ENCODE measurements around the gene GMPR2. TPM values are rescaled to one million over a fixed set of nuclear protein-coding genes. Genes with fewer than 3 reads are reported as not detected.
A peak's percentile ranks its signal among the peaks of the same experiment; 100 is the strongest.

The GMPR2 gene
- total and polyA plus RNA-seq, 10 donors, result 42.2 to 85.6 (median 62.8) TPM

GRCh38 chr14:24252289-24253124 lies 19.8 kb downstream of the GMPR2 start:
- TF ChIP-seq CTCF (IDR thresholded peaks at IDR 0.05 in 8 of 11, conservative IDR thresholded peaks at IDR 0.05 in 3 of 11) (no peak), POLR2AphosphoS5 (IDR thresholded peaks at IDR 0.05) (no peak), POLR2A (IDR thresholded peaks at IDR 0.05) (no peak)
- H3K4me1 ChIP-seq, result peaks cover 0 to 17% (median 0%) of the 10 kb centered on the region in 6 donors
- intact Hi-C loops (cut with DNase I; ENCODE audit: low total_unique reads), result no loop called here
- H3K27ac ChIP-seq, result peak overlapping the region in 2 of 8 donors; percentile 14 to 36
- no peaks in the 10 kb centered on the region for H3K9me3 ChIP-seq
- DNase-seq, result peak; percentile 51
- no peaks in the 10 kb centered on the region for H3K27me3 ChIP-seq (replicated peaks in 1 of 7)
- H3K4me3 ChIP-seq, result no peak overlapping the region
- H3K36me3 ChIP-seq, result peaks cover 0 to 59% (median 6%) of the 10 kb centered on the region in 6 donors
- WGBS, 5 donors, result 80 to 87% (median 85%) methylated on average over 9 to 11 of the region's 11 CpGs

- no peak overlapping the region for H3K27ac ChIP-seq
- H3K36me3 ChIP-seq, result peaks cover 0 to 66% (median 6%) of the 10 kb centered on the region in 6 donors
- no peak for TF ChIP-seq POLR2AphosphoS5 (IDR thresholded peaks at IDR 0.05)
- no peak for TF ChIP-seq POLR2A (IDR thresholded peaks at IDR 0.05)
- no peak for TF ChIP-seq CTCF (IDR thresholded peaks at IDR 0.05 in 8 of 11, conservative IDR thresholded peaks at IDR 0.05 in 3 of 11)
- intact Hi-C loops (cut with DNase I; ENCODE audit: low total_unique reads), result no loop called here
- H3K27me3 ChIP-seq (replicated peaks in 1 of 7), result no peaks in the 10 kb centered on the region
- no peaks in the 10 kb centered on the region for H3K9me3 ChIP-seq
- DNase-seq, result peak; percentile 51
- peaks cover 0 to 15% (median 0%) of the 10 kb centered on the region in 6 donors for H3K4me1 ChIP-seq
- WGBS, 5 donors, result 83 to 96% (median 86%) methylated on average over 7 of the region's 7 CpGs
- H3K4me3 ChIP-seq, result no peak overlapping the region
Measured at GRCh38 chr14:24253936-24254335, 21.2 kb downstream of the GMPR2 start.

GRCh38 chr14:24254630-24255392 lies 22.1 kb downstream of the GMPR2 start:
- peaks cover 0 to 15% (median 0%) of the 10 kb centered on the region in 6 donors for H3K4me1 ChIP-seq
- no peaks in the 10 kb centered on the region for H3K9me3 ChIP-seq
- H3K36me3 ChIP-seq, result peaks cover 0 to 70% (median 6%) of the 10 kb centered on the region in 6 donors
- DNase-seq, result peak; percentile 68
- intact Hi-C loops (cut with DNase I; ENCODE audit: low total_unique reads), result no loop called here
- TF ChIP-seq CTCF (IDR thresholded peaks at IDR 0.05 in 8 of 11, conservative IDR thresholded peaks at IDR 0.05 in 3 of 11), result no peak
- no peak for TF ChIP-seq POLR2AphosphoS5 (IDR thresholded peaks at IDR 0.05)
- no peak for TF ChIP-seq POLR2A (IDR thresholded peaks at IDR 0.05)
- 95 to 97% (median 95%) methylated on average over 12 to 19 of the region's 19 CpGs for WGBS, 5 donors
- H3K27me3 ChIP-seq (replicated peaks in 1 of 7), result no peaks in the 10 kb centered on the region
- no peak overlapping the region for H3K27ac ChIP-seq
- H3K4me3 ChIP-seq, result no peak overlapping the region

GRCh38 chr14:24255438-24255837 lies 22.7 kb downstream of the GMPR2 start:
- intact Hi-C loops (cut with DNase I; ENCODE audit: low total_unique reads), result no loop called here
- 89 to 97% (median 94%) methylated on average over 5 to 8 of the region's 8 CpGs for WGBS, 5 donors
- Histone ChIP-seq H3K4me3 (no peak overlapping the region), H3K4me1 (peaks cover 0 to 12% (median 0%) of the 10 kb centered on the region in 6 donors), H3K27me3 (replicated peaks in 1 of 7) (no peaks in the 10 kb centered on the region), H3K27ac (no peak overlapping the region), H3K9me3 (no peaks in the 10 kb centered on the region), H3K36me3 (peaks cover 0 to 76% (median 6%) of the 10 kb centered on the region in 6 donors)
- DNase-seq, result no peak
- TF ChIP-seq CTCF (IDR thresholded peaks at IDR 0.05 in 8 of 11, conservative IDR thresholded peaks at IDR 0.05 in 3 of 11), result no peak
- no peak for TF ChIP-seq POLR2A (IDR thresholded peaks at IDR 0.05)
- no peak for TF ChIP-seq POLR2AphosphoS5 (IDR thresholded peaks at IDR 0.05)

Data from spleen (tissue), 11 donors.